ENCODE results near the gene MAGEL2.

DNA sequence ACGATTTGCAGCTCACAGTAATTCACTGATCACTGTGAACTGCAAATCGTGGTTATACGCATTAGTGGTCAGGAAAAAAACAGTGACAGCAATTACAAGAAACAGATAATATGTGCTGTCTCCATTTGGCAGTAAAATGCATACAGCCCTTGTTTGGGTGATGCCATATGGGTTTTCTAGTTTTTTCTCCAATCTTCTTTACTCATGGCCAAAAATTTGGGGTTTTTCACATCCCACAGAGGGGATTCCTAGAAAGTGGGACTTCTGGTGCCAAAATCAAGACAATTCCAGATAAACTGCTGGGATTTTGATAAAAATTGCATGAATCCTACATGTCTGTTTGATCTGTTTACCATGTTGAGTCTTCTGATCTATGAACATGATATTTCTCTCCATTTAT lies 23.8 kb upstream of the MAGEL2 start:
- TF ChIP-seq, protein P1, sequence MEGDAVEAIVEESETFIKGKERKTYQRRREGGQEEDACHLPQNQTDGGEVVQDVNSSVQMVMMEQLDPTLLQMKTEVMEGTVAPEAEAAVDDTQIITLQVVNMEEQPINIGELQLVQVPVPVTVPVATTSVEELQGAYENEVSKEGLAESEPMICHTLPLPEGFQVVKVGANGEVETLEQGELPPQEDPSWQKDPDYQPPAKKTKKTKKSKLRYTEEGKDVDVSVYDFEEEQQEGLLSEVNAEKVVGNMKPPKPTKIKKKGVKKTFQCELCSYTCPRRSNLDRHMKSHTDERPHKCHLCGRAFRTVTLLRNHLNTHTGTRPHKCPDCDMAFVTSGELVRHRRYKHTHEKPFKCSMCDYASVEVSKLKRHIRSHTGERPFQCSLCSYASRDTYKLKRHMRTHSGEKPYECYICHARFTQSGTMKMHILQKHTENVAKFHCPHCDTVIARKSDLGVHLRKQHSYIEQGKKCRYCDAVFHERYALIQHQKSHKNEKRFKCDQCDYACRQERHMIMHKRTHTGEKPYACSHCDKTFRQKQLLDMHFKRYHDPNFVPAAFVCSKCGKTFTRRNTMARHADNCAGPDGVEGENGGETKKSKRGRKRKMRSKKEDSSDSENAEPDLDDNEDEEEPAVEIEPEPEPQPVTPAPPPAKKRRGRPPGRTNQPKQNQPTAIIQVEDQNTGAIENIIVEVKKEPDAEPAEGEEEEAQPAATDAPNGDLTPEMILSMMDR (conservative IDR thresholded peaks at IDR 0.05; ENCODE audit: low read length), result no peak
- no peak for TF ChIP-seq EZH2phosphoT487 (IDR thresholded peaks at IDR 0.05; ENCODE audit: borderline replicate concordance, low read depth, low read length)
